ENCODE measurements around the gene PALMD.

The PALMD gene

DNA sequence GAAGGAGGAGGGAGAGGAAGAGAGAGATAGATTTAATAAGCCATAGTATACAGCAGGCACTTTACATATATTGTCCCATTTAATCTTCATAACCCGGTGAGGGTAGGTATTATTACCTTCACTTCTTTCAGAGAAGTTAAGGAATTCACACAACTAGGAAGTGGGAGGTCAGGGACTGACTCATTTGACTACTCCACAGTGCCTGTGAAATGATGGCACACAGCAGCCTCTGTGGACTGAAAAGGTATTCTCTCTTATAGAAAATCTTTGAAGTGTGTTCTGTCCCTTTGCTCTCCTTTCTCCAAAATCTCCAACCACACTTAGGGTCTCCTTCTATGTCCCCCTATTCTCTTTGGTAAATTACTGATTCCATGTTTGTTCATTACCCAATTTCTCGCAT is 23.9 kb downstream of the PALMD start:
- H3K36me3 ChIP-seq (ENCODE audit: insufficient read depth, insufficient read length, low read length), result no peaks in the 10 kb centered on the region
- no peak overlapping the region for H3K4me3 ChIP-seq (ENCODE audit: insufficient read length, low read depth)
- H3K4me1 ChIP-seq (ENCODE audit: insufficient read depth, insufficient read length), result no peaks in the 10 kb centered on the region
- no peaks in the 10 kb centered on the region for H3K27me3 ChIP-seq (ENCODE audit: insufficient read depth, insufficient read length)
- no peak overlapping the region for H3K9ac ChIP-seq (ENCODE audit: insufficient read length, low read depth)
- DNase-seq (ENCODE audit: low read depth, low spot score), result no peak
- no peaks in the 10 kb centered on the region for H3K9me3 ChIP-seq (ENCODE audit: insufficient read depth, low read length)
- TF ChIP-seq YY1 (IDR thresholded peaks at IDR 0.05; ENCODE audit: insufficient read depth, insufficient read length) (no peak), ZNF274 (IDR thresholded peaks at IDR 0.05; ENCODE audit: low read depth, low read length) (no peak), SUZ12 (IDR thresholded peaks at IDR 0.05; ENCODE audit: extremely low read depth, insufficient read depth, insufficient read length) (no peak)

- H3K9ac ChIP-seq (ENCODE audit: insufficient read length, low read depth), result no peak overlapping the region
- H3K9me3 ChIP-seq (ENCODE audit: insufficient read depth, low read length), result no peaks in the 10 kb centered on the region
- H3K27me3 ChIP-seq (ENCODE audit: insufficient read depth, insufficient read length), result no peaks in the 10 kb centered on the region
- no peak for TF ChIP-seq SUZ12 (IDR thresholded peaks at IDR 0.05; ENCODE audit: extremely low read depth, insufficient read depth, insufficient read length)
- no peak for DNase-seq (ENCODE audit: low read depth, low spot score)
- H3K4me3 ChIP-seq (ENCODE audit: insufficient read length, low read depth), result no peak overlapping the region
- no peaks in the 10 kb centered on the region for H3K4me1 ChIP-seq (ENCODE audit: insufficient read depth, insufficient read length)
- H3K36me3 ChIP-seq (ENCODE audit: insufficient read depth, insufficient read length, low read length), result no peaks in the 10 kb centered on the region
Measured at GRCh38 chr1:99670583-99670982, 24.7 kb downstream of the PALMD start.

DNA sequence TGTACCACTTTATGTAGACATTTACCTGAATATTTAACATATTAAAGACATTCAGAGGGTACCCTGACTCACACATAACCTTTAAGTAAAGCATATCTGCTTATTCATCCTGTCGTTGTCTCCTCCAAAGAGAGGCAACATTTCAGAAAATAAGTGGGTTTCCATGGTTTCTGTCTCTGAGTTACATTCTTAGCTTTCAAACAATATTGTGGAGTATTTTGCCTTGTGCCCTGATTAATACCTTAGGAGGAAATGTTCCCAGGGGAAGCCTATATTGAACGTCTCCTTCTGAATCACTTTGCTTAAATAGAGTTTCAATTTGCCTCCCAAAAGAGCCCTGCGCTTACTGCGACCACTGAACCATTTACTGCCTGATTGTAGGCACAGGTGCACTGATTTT is 26.1 kb downstream of the PALMD start:
- Histone ChIP-seq H3K36me3 (ENCODE audit: insufficient read depth, insufficient read length, low read length) (no peaks in the 10 kb centered on the region), H3K9me3 (ENCODE audit: insufficient read depth, low read length) (no peaks in the 10 kb centered on the region), H3K9ac (ENCODE audit: insufficient read length, low read depth) (no peak overlapping the region), H3K27me3 (ENCODE audit: insufficient read depth, insufficient read length) (no peaks in the 10 kb centered on the region), H3K4me3 (ENCODE audit: insufficient read length, low read depth) (no peak overlapping the region), H3K4me1 (ENCODE audit: insufficient read depth, insufficient read length) (no peaks in the 10 kb centered on the region)
- TF ChIP-seq ZNF274 (IDR thresholded peaks at IDR 0.05; ENCODE audit: low read depth, low read length) (no peak), SUZ12 (IDR thresholded peaks at IDR 0.05; ENCODE audit: extremely low read depth, insufficient read depth, insufficient read length) (no peak), YY1 (IDR thresholded peaks at IDR 0.05; ENCODE audit: insufficient read depth, insufficient read length) (no peak)
- DNase-seq (ENCODE audit: low read depth, low spot score), result no peak

GRCh38 chr1:99672530-99673213 is 26.8 kb downstream of the PALMD start:
- Histone ChIP-seq H3K9me3 (ENCODE audit: insufficient read depth, low read length) (no peaks in the 10 kb centered on the region), H3K36me3 (ENCODE audit: insufficient read depth, insufficient read length, low read length) (no peaks in the 10 kb centered on the region), H3K9ac (ENCODE audit: insufficient read length, low read depth) (no peak overlapping the region)

DNA sequence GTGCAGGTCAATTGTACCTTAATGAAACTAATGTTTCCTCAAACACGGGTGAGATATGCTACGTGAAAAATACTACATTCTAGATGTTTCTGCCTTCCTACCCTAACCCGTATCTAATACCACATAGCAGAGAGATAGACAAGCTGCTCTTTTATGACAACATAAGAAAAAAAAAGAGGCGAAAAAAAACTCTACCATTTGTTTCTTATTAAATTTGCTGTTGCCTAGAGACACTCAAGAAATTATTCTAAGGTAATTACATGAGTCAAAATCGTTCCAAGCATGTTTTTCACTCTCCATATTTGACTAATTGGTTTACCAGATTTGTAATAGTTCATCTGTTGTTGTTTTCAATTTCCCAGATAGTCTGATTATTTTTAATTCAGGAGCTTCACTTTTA is 27.4 kb downstream of the PALMD start:
- TF ChIP-seq ZNF274 (IDR thresholded peaks at IDR 0.05; ENCODE audit: low read depth, low read length), result no peak
- no peak for TF ChIP-seq SUZ12 (IDR thresholded peaks at IDR 0.05; ENCODE audit: extremely low read depth, insufficient read depth, insufficient read length)
- TF ChIP-seq YY1 (IDR thresholded peaks at IDR 0.05; ENCODE audit: insufficient read depth, insufficient read length), result no peak
- H3K4me3 ChIP-seq (ENCODE audit: insufficient read length, low read depth), result no peak overlapping the region
- no peaks in the 10 kb centered on the region for H3K9me3 ChIP-seq (ENCODE audit: insufficient read depth, low read length)
- no peak for DNase-seq (ENCODE audit: low read depth, low spot score)
- no peaks in the 10 kb centered on the region for H3K4me1 ChIP-seq (ENCODE audit: insufficient read depth, insufficient read length)
- no peaks in the 10 kb centered on the region for H3K27me3 ChIP-seq (ENCODE audit: insufficient read depth, insufficient read length)
- no peak overlapping the region for H3K9ac ChIP-seq (ENCODE audit: insufficient read length, low read depth)
- no peaks in the 10 kb centered on the region for H3K36me3 ChIP-seq (ENCODE audit: insufficient read depth, insufficient read length, low read length)

More at GRCh38 chr1:99672530-99673213, 26.8 kb downstream of the PALMD start:
- H3K27me3 ChIP-seq (ENCODE audit: insufficient read depth, insufficient read length), result no peaks in the 10 kb centered on the region
- DNase-seq (ENCODE audit: low read depth, low spot score), result no peak
- no peak overlapping the region for H3K4me3 ChIP-seq (ENCODE audit: insufficient read length, low read depth)
- H3K4me1 ChIP-seq (ENCODE audit: insufficient read depth, insufficient read length), result no peaks in the 10 kb centered on the region
- no peak for TF ChIP-seq SUZ12 (IDR thresholded peaks at IDR 0.05; ENCODE audit: extremely low read depth, insufficient read depth, insufficient read length)
- TF ChIP-seq YY1 (IDR thresholded peaks at IDR 0.05; ENCODE audit: insufficient read depth, insufficient read length), result no peak
- no peak for TF ChIP-seq ZNF274 (IDR thresholded peaks at IDR 0.05; ENCODE audit: low read depth, low read length)

DNA sequence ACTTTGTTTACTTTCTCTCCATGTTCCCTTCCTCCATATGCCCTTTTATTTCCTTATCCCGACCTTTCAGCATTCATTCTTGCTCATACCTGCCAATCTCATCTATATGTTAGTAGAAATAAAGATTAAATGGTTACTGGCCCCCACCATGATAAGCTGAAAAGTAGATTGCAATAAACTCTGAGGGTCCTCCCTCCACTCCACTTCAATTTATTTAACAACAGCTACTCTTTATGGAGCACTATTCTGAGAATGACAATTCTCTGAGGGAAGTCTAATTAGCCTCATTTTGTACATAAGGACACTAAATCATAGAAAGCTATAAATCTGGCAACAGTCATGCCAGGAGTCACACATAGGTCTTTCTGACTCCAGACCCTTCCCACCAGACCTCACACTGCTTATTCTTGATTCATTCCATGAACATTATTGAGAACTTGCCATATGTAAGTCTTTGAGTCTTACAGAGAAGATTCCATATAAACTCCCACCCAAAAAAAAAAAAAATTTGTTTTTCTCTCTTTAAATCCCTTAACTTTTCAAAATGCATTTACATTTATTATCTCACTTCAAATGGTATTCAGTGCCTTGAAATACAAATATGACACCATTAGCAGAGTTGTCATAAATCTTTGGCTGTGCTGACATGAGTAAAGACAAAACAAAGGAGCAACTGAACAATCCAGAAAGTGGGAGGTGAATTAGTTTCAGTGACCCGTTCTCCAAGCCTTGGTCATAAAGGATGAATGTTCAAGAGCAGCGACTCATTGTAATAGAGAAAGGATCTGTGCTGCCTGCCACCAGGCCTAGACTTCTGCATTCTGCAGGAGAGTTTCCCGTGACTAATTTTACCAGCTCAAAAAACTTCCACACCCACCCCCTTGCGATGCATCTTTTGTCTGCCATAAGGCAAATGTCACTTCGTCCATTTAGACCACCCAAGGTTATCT is 28.5 kb downstream of the PALMD start:
- H3K9me3 ChIP-seq (ENCODE audit: insufficient read depth, low read length), result no peaks in the 10 kb centered on the region
- no peaks in the 10 kb centered on the region for H3K4me1 ChIP-seq (ENCODE audit: insufficient read depth, insufficient read length)
- no peaks in the 10 kb centered on the region for H3K27me3 ChIP-seq (ENCODE audit: insufficient read depth, insufficient read length)
- H3K36me3 ChIP-seq (ENCODE audit: insufficient read depth, insufficient read length, low read length), result no peaks in the 10 kb centered on the region
- TF ChIP-seq SUZ12 (IDR thresholded peaks at IDR 0.05; ENCODE audit: extremely low read depth, insufficient read depth, insufficient read length) (no peak), YY1 (IDR thresholded peaks at IDR 0.05; ENCODE audit: insufficient read depth, insufficient read length) (no peak), ZNF274 (IDR thresholded peaks at IDR 0.05; ENCODE audit: low read depth, low read length) (no peak)
- no peak overlapping the region for H3K4me3 ChIP-seq (ENCODE audit: insufficient read length, low read depth)
- no peak overlapping the region for H3K9ac ChIP-seq (ENCODE audit: insufficient read length, low read depth)
- no peak for DNase-seq (ENCODE audit: low read depth, low spot score)

GRCh38 chr1:99675292-99675691 is 29.4 kb downstream of the PALMD start:
- Histone ChIP-seq H3K36me3 (ENCODE audit: insufficient read depth, insufficient read length, low read length) (no peaks in the 10 kb centered on the region), H3K27me3 (ENCODE audit: insufficient read depth, insufficient read length) (no peaks in the 10 kb centered on the region), H3K4me3 (ENCODE audit: insufficient read length, low read depth) (no peak overlapping the region), H3K4me1 (ENCODE audit: insufficient read depth, insufficient read length) (no peaks in the 10 kb centered on the region), H3K9me3 (ENCODE audit: insufficient read depth, low read length) (no peaks in the 10 kb centered on the region), H3K9ac (ENCODE audit: insufficient read length, low read depth) (no peak overlapping the region)
- no peak for TF ChIP-seq SUZ12 (IDR thresholded peaks at IDR 0.05; ENCODE audit: extremely low read depth, insufficient read depth, insufficient read length)
- no peak for DNase-seq (ENCODE audit: low read depth, low spot score)

All from NT2/D1 (cell line).